ENCODE measurements around the gene DAPK3. TPM values are rescaled to one million over a fixed set of nuclear protein-coding genes. Genes with fewer than 3 reads are reported as not detected.

The DAPK3 gene
- total RNA-seq, 4 donors from 2014 or later: 38.2 to 60.4 (median 45.9) TPM

DNA sequence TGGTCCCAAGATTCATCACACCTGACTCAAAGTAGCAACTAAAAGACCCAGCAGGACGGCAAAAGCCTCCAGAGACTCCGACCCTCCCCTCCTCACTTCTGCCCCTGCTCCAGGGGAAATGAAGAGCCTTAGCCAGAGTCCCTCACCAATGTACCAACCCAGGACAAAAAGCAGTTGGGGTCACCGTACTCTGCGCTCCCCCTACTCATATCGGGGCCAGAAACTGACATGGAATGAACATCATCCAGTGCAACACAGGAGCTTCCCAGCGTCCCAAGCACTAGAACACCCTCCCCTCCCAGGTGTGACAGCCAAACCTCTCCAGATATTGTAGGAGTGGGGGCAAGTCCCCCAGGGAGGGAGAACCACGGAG, 12.6 kb upstream of the DAPK3 start:
- Histone ChIP-seq H3K27ac (peak overlapping the region; percentile 92 to 97 (median 96)), H3K9me3 (no peaks in the 10 kb centered on the region), H3K4me3 (peak overlapping the region; percentile 73 to 89 (median 87)), H3K4me1 (peaks cover 40 to 91% (median 43%) of the 10 kb centered on the region in 3 donors), H3K36me3 (peaks cover 51 to 60% (median 59%) of the 10 kb centered on the region in 3 donors), H3K27me3 (no peaks in the 10 kb centered on the region)
- no peak for DNase-seq
- no peak for TF ChIP-seq POLR2A (IDR thresholded peaks at IDR 0.05)
- TF ChIP-seq, protein P1, sequence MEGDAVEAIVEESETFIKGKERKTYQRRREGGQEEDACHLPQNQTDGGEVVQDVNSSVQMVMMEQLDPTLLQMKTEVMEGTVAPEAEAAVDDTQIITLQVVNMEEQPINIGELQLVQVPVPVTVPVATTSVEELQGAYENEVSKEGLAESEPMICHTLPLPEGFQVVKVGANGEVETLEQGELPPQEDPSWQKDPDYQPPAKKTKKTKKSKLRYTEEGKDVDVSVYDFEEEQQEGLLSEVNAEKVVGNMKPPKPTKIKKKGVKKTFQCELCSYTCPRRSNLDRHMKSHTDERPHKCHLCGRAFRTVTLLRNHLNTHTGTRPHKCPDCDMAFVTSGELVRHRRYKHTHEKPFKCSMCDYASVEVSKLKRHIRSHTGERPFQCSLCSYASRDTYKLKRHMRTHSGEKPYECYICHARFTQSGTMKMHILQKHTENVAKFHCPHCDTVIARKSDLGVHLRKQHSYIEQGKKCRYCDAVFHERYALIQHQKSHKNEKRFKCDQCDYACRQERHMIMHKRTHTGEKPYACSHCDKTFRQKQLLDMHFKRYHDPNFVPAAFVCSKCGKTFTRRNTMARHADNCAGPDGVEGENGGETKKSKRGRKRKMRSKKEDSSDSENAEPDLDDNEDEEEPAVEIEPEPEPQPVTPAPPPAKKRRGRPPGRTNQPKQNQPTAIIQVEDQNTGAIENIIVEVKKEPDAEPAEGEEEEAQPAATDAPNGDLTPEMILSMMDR (IDR thresholded peaks at IDR 0.05): no peak
- intact Hi-C loops (cut with DNase I): loop anchor here (10.0 kb wide), 1 partner anchor 151 kb away; no protein-coding TSS in a partner anchor
- WGBS, 2 donors: 52 to 70% methylated on average over 4 to 5 of the region's 7 CpGs

DNA sequence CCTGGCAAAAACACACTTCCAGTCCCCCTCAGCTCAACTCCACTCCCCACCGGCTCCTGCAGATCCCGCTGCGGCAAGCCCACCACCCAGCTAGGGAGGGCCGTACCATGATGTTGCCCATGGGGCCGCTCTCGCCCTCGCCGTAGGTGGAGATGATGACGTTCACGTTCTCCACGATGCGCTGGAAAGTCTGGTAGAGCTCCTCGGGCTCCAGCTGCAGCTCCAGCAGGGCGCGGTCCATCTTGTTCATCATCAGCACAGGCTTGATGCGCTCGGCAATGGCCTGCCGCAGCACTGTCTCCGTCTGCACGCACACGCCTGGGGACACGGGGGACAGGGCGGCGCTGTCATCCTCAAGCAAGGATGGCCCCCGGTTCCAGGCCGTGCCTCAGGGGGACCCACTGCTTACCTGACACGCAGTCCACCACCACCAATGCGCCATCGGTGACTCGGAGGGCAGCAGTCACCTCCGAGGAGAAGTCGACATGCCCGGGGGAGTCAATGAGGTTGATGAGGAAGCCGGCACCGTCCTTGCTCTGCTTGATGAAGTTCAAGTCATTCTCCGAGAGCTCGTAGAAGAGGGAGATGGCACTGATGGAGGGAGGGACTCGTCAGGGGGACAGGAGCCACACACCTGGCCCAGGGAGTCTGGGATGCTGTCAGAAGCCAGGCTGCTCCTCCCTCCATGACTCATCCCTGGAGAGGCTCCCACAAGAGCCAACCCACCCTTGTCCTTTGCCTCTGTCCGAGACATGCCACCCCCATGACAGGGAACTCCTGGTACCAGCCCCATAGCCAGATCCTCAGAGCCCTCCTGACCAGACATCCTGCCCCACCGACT, 12.0 kb upstream of the DAPK3 start:
- Histone ChIP-seq H3K9me3 (no peaks in the 10 kb centered on the region), H3K36me3 (peaks cover 57 to 66% (median 65%) of the 10 kb centered on the region in 3 donors), H3K27ac (peak overlapping the region; percentile 28 to 96 (median 94)), H3K4me1 (peaks cover 40 to 90% (median 43%) of the 10 kb centered on the region in 3 donors), H3K27me3 (no peaks in the 10 kb centered on the region), H3K4me3 (peak overlapping the region; percentile 73 to 89 (median 87))
- DNase-seq: no peak
- intact Hi-C loops (cut with DNase I): loop anchor here (10.0 kb wide), 1 partner anchor 152 kb away; no protein-coding TSS in a partner anchor
- no peak for TF ChIP-seq POLR2A (IDR thresholded peaks at IDR 0.05)
- TF ChIP-seq, protein P1 (IDR thresholded peaks at IDR 0.05): no peak
- WGBS, 2 donors: 76 to 80% methylated on average over 8 to 13 of the region's 40 CpGs

DNA sequence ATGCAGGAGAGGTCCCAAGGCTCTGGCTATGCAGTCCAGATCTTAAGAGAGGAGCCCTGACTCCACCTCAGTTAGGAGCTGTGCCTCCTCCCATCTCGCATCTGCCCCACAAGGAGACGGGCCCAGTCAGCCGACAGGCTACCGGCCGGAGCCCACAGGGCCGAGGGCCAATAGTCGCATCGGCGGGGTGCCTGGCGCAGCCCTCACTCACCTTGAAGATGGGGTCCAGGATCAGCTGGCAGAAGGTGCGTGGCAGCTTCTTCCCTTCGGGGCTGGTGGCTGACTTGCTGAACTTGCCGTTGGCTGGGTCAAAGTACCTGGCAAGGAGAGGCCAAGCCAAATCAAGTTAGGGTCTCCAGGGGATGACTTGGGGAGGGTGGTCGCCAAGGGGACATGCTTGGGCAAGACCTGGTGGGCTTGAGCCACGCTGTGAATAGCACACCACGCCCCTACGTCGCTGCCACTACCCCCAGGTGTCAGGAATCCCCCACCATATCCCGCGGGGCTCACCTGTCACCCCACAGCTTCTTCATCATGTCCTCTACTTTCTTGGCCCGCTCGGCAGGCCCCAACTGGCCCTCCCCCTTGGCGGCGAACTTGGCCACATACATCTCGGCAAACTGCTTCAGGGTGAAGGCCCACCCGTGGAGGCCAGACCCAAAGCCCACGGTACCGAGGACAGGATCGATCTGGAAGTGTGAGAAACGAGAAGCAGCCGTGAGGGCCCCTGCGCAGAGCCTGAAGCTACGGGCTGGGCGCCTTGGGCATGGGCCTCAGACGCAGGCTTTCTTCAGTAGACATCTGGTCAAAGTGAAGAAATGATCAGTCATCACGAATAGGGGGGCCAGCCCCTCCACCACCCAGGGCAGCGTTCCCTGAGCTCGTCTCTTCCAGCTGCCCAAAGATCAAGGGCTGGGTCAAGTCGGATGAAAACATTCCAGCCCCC, 11.1 kb upstream of the DAPK3 start:
- intact Hi-C loops (cut with DNase I): loop anchor here (10.0 kb wide), 1 partner anchor 153 kb away; no protein-coding TSS in a partner anchor
- TF ChIP-seq, protein P1 (IDR thresholded peaks at IDR 0.05): no peak
- peaks cover 33 to 90% (median 36%) of the 10 kb centered on the region in 3 donors for H3K4me1 ChIP-seq

DNA sequence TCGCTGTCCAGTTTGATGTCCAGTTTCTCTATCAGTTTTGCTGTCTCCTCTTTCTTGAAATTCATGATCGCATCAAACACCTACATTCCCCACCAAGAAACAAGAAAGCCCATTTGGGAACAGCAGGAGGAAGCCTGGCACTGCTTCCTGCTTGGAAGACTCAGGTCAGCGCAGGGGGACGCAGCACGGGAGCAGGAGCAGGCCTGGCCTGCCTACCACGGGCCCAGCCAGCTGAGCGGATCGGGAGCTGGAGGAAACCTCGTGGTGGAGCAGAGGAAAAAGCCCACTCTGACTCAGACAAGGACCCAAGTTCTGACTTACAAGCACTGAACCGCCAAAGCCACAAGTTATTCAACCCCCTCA, 10.5 kb upstream of the DAPK3 start:
- WGBS, 2 donors: 82 to 100% methylated on average over 2 to 5 of the region's 10 CpGs
- no peak overlapping the region for H3K4me3 ChIP-seq
- no peak for DNase-seq
- no peak overlapping the region for H3K27ac ChIP-seq
- intact Hi-C loops (cut with DNase I): loop anchor here (10.0 kb wide), 1 partner anchor 153 kb away; no protein-coding TSS in a partner anchor
- H3K9me3 ChIP-seq: no peaks in the 10 kb centered on the region
- H3K4me1 ChIP-seq: peaks cover 28 to 90% (median 30%) of the 10 kb centered on the region in 3 donors
- no peak for TF ChIP-seq POLR2A (IDR thresholded peaks at IDR 0.05)
- H3K27me3 ChIP-seq: no peaks in the 10 kb centered on the region
- H3K36me3 ChIP-seq: peaks cover 73 to 81% (median 80%) of the 10 kb centered on the region in 3 donors

More for the DNA sequence above, 11.1 kb upstream of the DAPK3 start:
- peak overlapping the region in 1 of 4 donors; percentile 89 for H3K4me3 ChIP-seq
- no peaks in the 10 kb centered on the region for H3K27me3 ChIP-seq
- H3K36me3 ChIP-seq: peaks cover 67 to 75% (median 74%) of the 10 kb centered on the region in 3 donors
- no peak for DNase-seq
- peak overlapping the region in 2 of 4 donors; percentile 28 to 96 for H3K27ac ChIP-seq
- H3K9me3 ChIP-seq: no peaks in the 10 kb centered on the region
- 76 to 84% methylated on average over 11 to 18 of the region's 39 CpGs for WGBS, 2 donors

All from esophagus squamous epithelium (tissue), 5 donors.